Keratinocyte (primary cell): ENCODE data around the gene CACNG3.

Source experiments
- EZH2 ChIP-seq: IDR thresholded peaks from one replicate; pipeline ENCODE4 v1.6.1; 2012; ENCODE audit warnings: inconsistent platforms, mild to moderate bottlenecking, low read length, moderate library complexity
- TF ChIP-seq, protein P1 (sequence below), 3 experiments: IDR thresholded peaks in 1 of 3; conservative IDR thresholded peaks in 1 of 3; optimal IDR thresholded peaks in 1 of 3; 2 replicates in 2 of 3; 3 replicates in 1 of 3; pipeline versions ENCODE3 to v1.5.1; 2011; ENCODE audit warnings: low read length in 3 of 3, mild to moderate bottlenecking in 3 of 3, moderate library complexity in 2 of 3, control low read depth in 1 of 3, inconsistent platforms in 1 of 3; ENCODE audit not compliant: insufficient read depth in 2 of 3; ENCODE audit errors: extremely low read depth in 1 of 3

DNA sequence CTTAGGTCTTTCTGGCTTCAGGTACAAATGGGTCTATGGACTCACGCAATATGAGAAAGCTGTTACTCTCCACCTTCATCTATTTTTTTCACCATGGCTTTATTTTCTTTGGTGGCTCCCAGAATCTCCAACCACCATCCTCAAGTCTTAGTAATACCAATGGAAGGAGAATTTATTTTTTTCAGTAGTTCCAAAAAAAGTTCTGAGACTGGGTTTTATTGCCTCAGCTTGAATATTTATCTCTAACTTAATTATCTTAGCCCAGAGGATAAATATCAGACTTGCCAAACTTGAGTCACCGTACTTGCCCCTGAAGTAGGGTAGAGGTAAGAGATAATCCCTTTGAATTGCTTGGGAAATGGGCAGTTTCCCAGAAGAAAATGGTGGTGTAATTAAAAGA lies 23.2 kb upstream of the CACNG3 start:
- no peak for TF ChIP-seq EZH2
- TF ChIP-seq, protein P1, sequence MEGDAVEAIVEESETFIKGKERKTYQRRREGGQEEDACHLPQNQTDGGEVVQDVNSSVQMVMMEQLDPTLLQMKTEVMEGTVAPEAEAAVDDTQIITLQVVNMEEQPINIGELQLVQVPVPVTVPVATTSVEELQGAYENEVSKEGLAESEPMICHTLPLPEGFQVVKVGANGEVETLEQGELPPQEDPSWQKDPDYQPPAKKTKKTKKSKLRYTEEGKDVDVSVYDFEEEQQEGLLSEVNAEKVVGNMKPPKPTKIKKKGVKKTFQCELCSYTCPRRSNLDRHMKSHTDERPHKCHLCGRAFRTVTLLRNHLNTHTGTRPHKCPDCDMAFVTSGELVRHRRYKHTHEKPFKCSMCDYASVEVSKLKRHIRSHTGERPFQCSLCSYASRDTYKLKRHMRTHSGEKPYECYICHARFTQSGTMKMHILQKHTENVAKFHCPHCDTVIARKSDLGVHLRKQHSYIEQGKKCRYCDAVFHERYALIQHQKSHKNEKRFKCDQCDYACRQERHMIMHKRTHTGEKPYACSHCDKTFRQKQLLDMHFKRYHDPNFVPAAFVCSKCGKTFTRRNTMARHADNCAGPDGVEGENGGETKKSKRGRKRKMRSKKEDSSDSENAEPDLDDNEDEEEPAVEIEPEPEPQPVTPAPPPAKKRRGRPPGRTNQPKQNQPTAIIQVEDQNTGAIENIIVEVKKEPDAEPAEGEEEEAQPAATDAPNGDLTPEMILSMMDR (optimal IDR thresholded peaks at IDR 0.05 in 1 of 3, IDR thresholded peaks at IDR 0.05 in 1 of 3, conservative IDR thresholded peaks at IDR 0.05 in 1 of 3; ENCODE audit: extremely low read depth in 1 of 3, insufficient read depth in 2 of 3, low read length in 3 of 3), result no peak
